Cardiac fibroblast (primary cell): ENCODE measurements around the gene GFOD1.
"Not testable (repeated sequence)": the region's sequence is repeated elsewhere in the genome, so short reads cannot be mapped to it uniquely, and the experiment has no call there.

Experiments used
- DNase-seq, 2 donors: peaks; one replicate each; pipeline versions ENCODE4 v3.0.0 to v3.0.0-alpha.2; 2010; ENCODE audit warnings: low read depth in 2 of 2
- H3K4me3 ChIP-seq, 2 donors: replicated peaks in 1 of 2; 1 replicate in 1 of 2; 2 replicates in 1 of 2; pipeline ENCODE4 v1.5.1; 2011; ENCODE audit warnings: low read depth in 2 of 2, low read length in 2 of 2, mild to moderate bottlenecking in 2 of 2, moderate library complexity in 1 of 2
- CTCF ChIP-seq: IDR thresholded peaks from one replicate; pipeline ENCODE4 v1.5.1; 2011; ENCODE audit warnings: low read depth, mild to moderate bottlenecking, low read length, inconsistent platforms

GFOD1 gene

GRCh38 chr6:13436399-13437217 lies 50.8 kb downstream of the GFOD1 start:
- no peak for DNase-seq
- TF ChIP-seq CTCF, result no peak
- no peak overlapping the region for H3K4me3 ChIP-seq

GRCh38 chr6:13435477-13436246 lies 51.7 kb downstream of the GFOD1 start:
- no peak for TF ChIP-seq CTCF
- no peak overlapping the region for H3K4me3 ChIP-seq
- DNase-seq, result no peak

GRCh38 chr6:13434777-13435176 lies 52.6 kb downstream of the GFOD1 start:
- no peak overlapping the region for H3K4me3 ChIP-seq
- DNase-seq, result no peak
- TF ChIP-seq CTCF, result no peak

- not testable (repeated sequence) for H3K4me3 ChIP-seq
These were observed 53.1 kb downstream of the GFOD1 start for GRCh38 chr6:13434135-13434775.

GRCh38 chr6:13433709-13434121 lies 53.7 kb downstream of the GFOD1 start:
- H3K4me3 ChIP-seq, result no peak overlapping the region
- no peak for DNase-seq
- TF ChIP-seq CTCF, result no peak

More at GRCh38 chr6:13434135-13434775, 53.1 kb downstream of the GFOD1 start:
- DNase-seq, result not testable (repeated sequence)

GRCh38 chr6:13432526-13433184 lies 54.7 kb downstream of the GFOD1 start:
- TF ChIP-seq CTCF, result no peak
- no peak for DNase-seq
- H3K4me3 ChIP-seq, result no peak overlapping the region
